ENCODE measurements around the gene NYNRIN.

DNA sequence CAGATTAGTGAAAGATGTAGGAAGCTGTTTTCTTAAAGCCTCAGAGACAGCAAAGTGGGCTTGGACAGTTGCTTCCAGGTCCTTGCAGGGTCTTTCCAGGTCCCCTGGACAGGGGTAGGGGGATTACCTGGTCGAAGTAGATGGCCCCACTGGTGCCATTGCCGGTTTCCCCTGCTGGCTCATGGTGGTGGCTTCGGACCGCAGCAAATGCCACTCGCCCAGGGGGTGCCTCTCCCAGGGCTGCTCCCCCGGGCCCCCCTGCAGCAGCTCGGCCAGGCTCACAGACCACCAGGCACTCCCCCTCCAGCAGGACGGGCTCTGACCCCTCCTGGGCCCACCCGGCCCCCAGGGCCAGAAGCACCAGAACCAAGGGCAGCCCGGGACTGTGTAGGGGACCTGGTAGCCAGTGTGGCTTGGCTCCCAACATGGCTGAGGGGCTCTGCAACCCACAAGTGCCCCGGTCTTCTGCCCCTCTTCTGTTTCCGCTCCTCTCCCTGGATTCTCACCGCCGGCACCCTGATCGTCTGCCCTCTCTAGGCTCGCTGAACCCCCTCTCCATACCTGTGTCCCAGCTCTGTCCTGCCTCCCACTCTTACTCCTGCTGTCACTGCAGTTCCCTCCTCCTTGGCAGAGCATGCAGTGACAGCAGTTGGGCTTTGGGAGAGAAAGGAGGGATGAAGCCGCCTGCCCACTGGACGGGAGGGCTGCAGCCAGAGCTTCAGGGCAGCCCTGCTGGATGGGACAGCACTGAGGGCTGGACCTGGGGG lies 30.0 kb downstream of the NYNRIN start:
- TF ChIP-seq CTCF (IDR thresholded peaks at IDR 0.05), result no peak
- no peak for TF ChIP-seq SIN3A (IDR thresholded peaks at IDR 0.05; ENCODE audit: borderline replicate concordance, insufficient read depth, low read depth, low read length)
- TF ChIP-seq, protein P1, sequence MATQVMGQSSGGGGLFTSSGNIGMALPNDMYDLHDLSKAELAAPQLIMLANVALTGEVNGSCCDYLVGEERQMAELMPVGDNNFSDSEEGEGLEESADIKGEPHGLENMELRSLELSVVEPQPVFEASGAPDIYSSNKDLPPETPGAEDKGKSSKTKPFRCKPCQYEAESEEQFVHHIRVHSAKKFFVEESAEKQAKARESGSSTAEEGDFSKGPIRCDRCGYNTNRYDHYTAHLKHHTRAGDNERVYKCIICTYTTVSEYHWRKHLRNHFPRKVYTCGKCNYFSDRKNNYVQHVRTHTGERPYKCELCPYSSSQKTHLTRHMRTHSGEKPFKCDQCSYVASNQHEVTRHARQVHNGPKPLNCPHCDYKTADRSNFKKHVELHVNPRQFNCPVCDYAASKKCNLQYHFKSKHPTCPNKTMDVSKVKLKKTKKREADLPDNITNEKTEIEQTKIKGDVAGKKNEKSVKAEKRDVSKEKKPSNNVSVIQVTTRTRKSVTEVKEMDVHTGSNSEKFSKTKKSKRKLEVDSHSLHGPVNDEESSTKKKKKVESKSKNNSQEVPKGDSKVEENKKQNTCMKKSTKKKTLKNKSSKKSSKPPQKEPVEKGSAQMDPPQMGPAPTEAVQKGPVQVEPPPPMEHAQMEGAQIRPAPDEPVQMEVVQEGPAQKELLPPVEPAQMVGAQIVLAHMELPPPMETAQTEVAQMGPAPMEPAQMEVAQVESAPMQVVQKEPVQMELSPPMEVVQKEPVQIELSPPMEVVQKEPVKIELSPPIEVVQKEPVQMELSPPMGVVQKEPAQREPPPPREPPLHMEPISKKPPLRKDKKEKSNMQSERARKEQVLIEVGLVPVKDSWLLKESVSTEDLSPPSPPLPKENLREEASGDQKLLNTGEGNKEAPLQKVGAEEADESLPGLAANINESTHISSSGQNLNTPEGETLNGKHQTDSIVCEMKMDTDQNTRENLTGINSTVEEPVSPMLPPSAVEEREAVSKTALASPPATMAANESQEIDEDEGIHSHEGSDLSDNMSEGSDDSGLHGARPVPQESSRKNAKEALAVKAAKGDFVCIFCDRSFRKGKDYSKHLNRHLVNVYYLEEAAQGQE (IDR thresholded peaks at IDR 0.05; ENCODE audit: insufficient read depth in 1 of 2, low read depth in 2 of 2, low read length in 1 of 2), result no peak
- TF ChIP-seq POLR2AphosphoS5 (IDR thresholded peaks at IDR 0.05; ENCODE audit: low read depth, low read length), result no peak
